GM23338 (cell line): ENCODE results near the gene ASTN1. TPM values are rescaled to one million over a fixed set of nuclear protein-coding genes. Genes with fewer than 3 reads are reported as not detected.

Experiments used
- ATAC-seq: fragments of 200-7000 bp; cut with Tn5 transposase; 3 replicates; pipeline ENCODE4 v1.9.1; 2020
- DNase-seq: peaks from one replicate; pipeline ENCODE4 v3.0.0-alpha.2; 2015; ENCODE audit warnings: low spot score
- H2AFZ ChIP-seq: fragments of 200-600 bp; sonication (generic); 2 replicates; pipeline ENCODE4 v1.8.0; 2016; ENCODE audit warnings: antibody characterized with exemption, mild to moderate bottlenecking, moderate library complexity
- H3F3A ChIP-seq: fragments of 200-600 bp; sonication (generic); replicated peaks from 2 replicates; pipeline ENCODE4 v1.8.0; 2017; ENCODE audit warnings: antibody characterized with exemption, mixed run types, low read depth
- H3K27ac ChIP-seq: fragments of 200-600 bp; sonication (generic); 2 replicates; pipeline ENCODE4 v1.6.1; 2016; ENCODE audit warnings: low read depth
- H3K27me3 ChIP-seq: fragments of 200-600 bp; sonication (generic); 2 replicates; pipeline ENCODE4 v1.8.0; 2016; ENCODE audit warnings: mild to moderate bottlenecking, mixed run types, moderate library complexity; ENCODE audit not compliant: insufficient read depth
- H3K36me3 ChIP-seq: fragments of 200-600 bp; sonication (generic); 2 replicates; pipeline ENCODE4 v1.8.0; 2016; ENCODE audit warnings: mild to moderate bottlenecking; ENCODE audit not compliant: insufficient read depth
- H3K4me1 ChIP-seq: fragments of 200-600 bp; sonication (generic); 2 replicates; pipeline ENCODE4 v1.8.0; 2016; ENCODE audit warnings: mild to moderate bottlenecking, moderate library complexity; ENCODE audit not compliant: insufficient read depth
- H3K4me2 ChIP-seq: fragments of 200-600 bp; sonication (generic); 2 replicates; pipeline ENCODE4 v1.7.1; 2017; ENCODE audit warnings: mixed run types
- H3K4me3 ChIP-seq: fragments of 200-600 bp; sonication (generic); 2 replicates; pipeline ENCODE4 v1.6.1; 2016; ENCODE audit warnings: mixed run types
- H3K79me2 ChIP-seq: fragments of 200-600 bp; sonication (generic); replicated peaks from 2 replicates; pipeline ENCODE4 v1.8.0; 2017; ENCODE audit warnings: mild to moderate bottlenecking; ENCODE audit not compliant: insufficient read depth
- H3K9me2 ChIP-seq: fragments of 200-600 bp; sonication (generic); 2 replicates; pipeline ENCODE4 v1.8.0; 2017; ENCODE audit not compliant: insufficient read depth
- H4K20me1 ChIP-seq: fragments of 200-600 bp; sonication (generic); replicated peaks from 2 replicates; pipeline ENCODE4 v1.8.0; 2017; ENCODE audit warnings: mild to moderate bottlenecking; ENCODE audit not compliant: insufficient read depth
- H3K27ac Mint-ChIP-seq: 2 replicates; pipeline ENCODE4 v1.8.0; 2020; ENCODE audit warnings: inconsistent platforms, mild to moderate bottlenecking, moderate library complexity, mixed read lengths
- H3K27me3 Mint-ChIP-seq: 3 replicates; pipeline ENCODE4 v1.8.0; 2022; ENCODE audit warnings: low read depth, mild to moderate bottlenecking, moderate library complexity, mixed read lengths, inconsistent platforms; ENCODE audit not compliant: insufficient read depth, poor library complexity
- H3K36me3 Mint-ChIP-seq: 3 replicates; pipeline ENCODE4 v1.8.0; 2021; ENCODE audit warnings: low read depth, mild to moderate bottlenecking, inconsistent platforms, moderate library complexity, mixed read lengths
- H3K4me1 Mint-ChIP-seq: 3 replicates; pipeline ENCODE4 v1.8.0; 2020; ENCODE audit warnings: mild to moderate bottlenecking, inconsistent platforms, mixed read lengths
- H3K4me3 Mint-ChIP-seq: 3 replicates; pipeline ENCODE4 v1.8.0; 2021; ENCODE audit warnings: moderate library complexity, mild to moderate bottlenecking, inconsistent platforms, mixed read lengths
- H3K9me3 Mint-ChIP-seq: 3 replicates; pipeline ENCODE4 v1.8.0; 2020; ENCODE audit warnings: moderate library complexity, mild to moderate bottlenecking, inconsistent platforms, mixed read lengths
- CREB1 ChIP-seq: fragments of 250-450 bp; sonication (Bioruptor Pico); IDR thresholded peaks from 2 replicates; pipeline ENCODE4 v1.5.0; 2020; ENCODE audit warnings: low read depth, mild to moderate bottlenecking, moderate library complexity
- ETS1 ChIP-seq: IDR thresholded peaks from 2 replicates; pipeline ENCODE4 v1.6.1; 2016; ENCODE audit warnings: antibody characterized with exemption
- EZH2 ChIP-seq: fragments of 200-600 bp; sonication (generic); IDR thresholded peaks from one replicate; pipeline ENCODE4 v1.8.0; 2017; ENCODE audit warnings: antibody characterized with exemption, mild to moderate bottlenecking, low read depth; ENCODE audit not compliant: unreplicated experiment
- EZH2phosphoT487 ChIP-seq: fragments of 200-600 bp; sonication (generic); IDR thresholded peaks from one replicate; pipeline ENCODE4 v1.8.1; 2018; ENCODE audit warnings: antibody characterized with exemption; ENCODE audit not compliant: unreplicated experiment
- JUNB ChIP-seq: IDR thresholded peaks from one replicate; pipeline ENCODE4 v1.6.1; 2016; ENCODE audit warnings: antibody characterized with exemption; ENCODE audit not compliant: unreplicated experiment
- POLR2AphosphoS5 ChIP-seq: IDR thresholded peaks from 2 replicates; pipeline ENCODE4 v1.6.1; 2016; ENCODE audit warnings: antibody characterized with exemption, low read depth
- STAT1 ChIP-seq: IDR thresholded peaks from one replicate; pipeline ENCODE4 v1.6.1; 2016; ENCODE audit warnings: antibody characterized with exemption; ENCODE audit not compliant: unreplicated experiment
- ZNF114 ChIP-seq: fragments of 250-450 bp; sonication (Bioruptor Pico); IDR thresholded peaks from 2 replicates; pipeline ENCODE4 v1.5.0; 2020; ENCODE audit warnings: mild to moderate bottlenecking, moderate library complexity
- ZNF462 ChIP-seq: fragments of 250-450 bp; sonication (Bioruptor Pico); IDR thresholded peaks from 2 replicates; pipeline ENCODE4 v1.5.0; 2020; ENCODE audit warnings: mild to moderate bottlenecking, moderate library complexity
- polyA plus RNA-seq: library from polyadenylated mRNA; unstranded; fragments of >200 nt; fragmentation: Nextera tagmentation; extraction: Ambion mirVana; gene quantifications from 2 replicates; pipeline ENCODE4 v1.2.1, GENCODE V29; 2016
- total RNA-seq: library from RNA; depleted of rRNA; stranded (reverse); fragments of >200 nt; shearing (Covaris generic); gene quantifications from 2 replicates; pipeline ENCODE4 v1.2.3, GENCODE V29; 2014

ASTN1 gene
- total and polyA plus RNA-seq, 2 experiments from 2014 or later, result 2.0 to 5.2 TPM

GRCh38 chr1:176942346-176942745, 222.2 kb downstream of the ASTN1 start (continued):
- TF ChIP-seq ZNF462, result no peak

GRCh38 chr1:176939993-176940392, 224.5 kb downstream of the ASTN1 start:
- Histone ChIP-seq H3K79me2 (no peaks in the 10 kb centered on the region), H3K4me1 (peaks cover 8% of the 10 kb centered on the region), H3K36me3 (peaks cover 5% of the 10 kb centered on the region; the same call in 1 of the 2 replicates), H3K27ac (no peak overlapping the region), H3F3A (no peaks in the 10 kb centered on the region), H3K4me3 (no peak overlapping the region), H4K20me1 (no peaks in the 10 kb centered on the region), H3K9me2 (peaks cover 6% of the 10 kb centered on the region; the same call in 1 of the 2 replicates), H2AFZ (no peak overlapping the region), H3K4me2 (no peak overlapping the region), H3K27me3 (no peaks in the 10 kb centered on the region)
- Mint-ChIP-seq H3K36me3 (peaks cover 25% of the 10 kb centered on the region), H3K27me3 (no peaks in the 10 kb centered on the region), H3K4me3 (no peak overlapping the region), H3K27ac (no peak overlapping the region), H3K4me1 (peaks cover 19% of the 10 kb centered on the region), H3K9me3 (peaks cover 13% of the 10 kb centered on the region)
- DNase-seq (no peak), ATAC-seq (no peak)
- TF ChIP-seq EZH2phosphoT487 (no peak), EZH2 (no peak)

- H3K9me3 Mint-ChIP-seq, result peaks cover 13% of the 10 kb centered on the region
- Histone ChIP-seq H2AFZ (no peak overlapping the region), H3K4me2 (no peak overlapping the region), H3K36me3 (peaks cover 5% of the 10 kb centered on the region; the same call in 1 of the 2 replicates), H4K20me1 (no peaks in the 10 kb centered on the region), H3K79me2 (no peaks in the 10 kb centered on the region), H3K4me3 (no peak overlapping the region), H3K9me2 (peaks cover 6% of the 10 kb centered on the region; the same call in 1 of the 2 replicates), H3K4me1 (peaks cover 8% of the 10 kb centered on the region), H3F3A (no peaks in the 10 kb centered on the region), H3K27ac (no peak overlapping the region), H3K27me3 (no peaks in the 10 kb centered on the region)
- no peak for ATAC-seq
- H3K4me1 Mint-ChIP-seq, result peaks cover 18% of the 10 kb centered on the region
- H3K27me3 Mint-ChIP-seq, result no peaks in the 10 kb centered on the region
- H3K36me3 Mint-ChIP-seq, result peaks cover 20% of the 10 kb centered on the region
- H3K27ac Mint-ChIP-seq, result no peak overlapping the region
- H3K4me3 Mint-ChIP-seq, result no peak overlapping the region
- TF ChIP-seq ZNF114 (CRISPR knock-in tag) (no peak), EZH2phosphoT487 (no peak), ETS1 (no peak), CREB1 (no peak), POLR2AphosphoS5 (no peak), STAT1 (no peak), JUNB (no peak)
- no peak for DNase-seq
These were observed 226.1 kb downstream of the ASTN1 start for GRCh38 chr1:176938375-176938774.
